ENCODE results near the gene TOX3.

DNA sequence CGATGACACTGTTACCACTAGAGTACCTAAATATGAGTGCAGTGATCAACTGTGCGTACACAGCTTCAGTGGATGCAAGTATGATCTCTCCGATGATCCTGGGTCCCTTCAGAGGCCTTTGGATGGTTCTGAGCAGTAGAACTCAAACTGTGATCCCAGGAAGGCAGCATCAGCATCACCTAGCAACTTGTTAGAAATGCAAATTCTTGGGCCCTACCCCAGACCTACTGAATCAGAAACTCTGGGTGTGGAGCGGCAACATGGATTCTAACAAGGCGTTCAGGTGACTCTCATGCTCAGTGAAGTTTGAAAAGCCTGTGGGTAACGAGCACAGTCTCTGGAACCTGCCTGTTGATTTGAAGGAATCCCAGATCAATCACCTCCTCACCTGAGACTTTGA is 25.4 kb downstream of the TOX3 start:
- TF ChIP-seq, protein P1, sequence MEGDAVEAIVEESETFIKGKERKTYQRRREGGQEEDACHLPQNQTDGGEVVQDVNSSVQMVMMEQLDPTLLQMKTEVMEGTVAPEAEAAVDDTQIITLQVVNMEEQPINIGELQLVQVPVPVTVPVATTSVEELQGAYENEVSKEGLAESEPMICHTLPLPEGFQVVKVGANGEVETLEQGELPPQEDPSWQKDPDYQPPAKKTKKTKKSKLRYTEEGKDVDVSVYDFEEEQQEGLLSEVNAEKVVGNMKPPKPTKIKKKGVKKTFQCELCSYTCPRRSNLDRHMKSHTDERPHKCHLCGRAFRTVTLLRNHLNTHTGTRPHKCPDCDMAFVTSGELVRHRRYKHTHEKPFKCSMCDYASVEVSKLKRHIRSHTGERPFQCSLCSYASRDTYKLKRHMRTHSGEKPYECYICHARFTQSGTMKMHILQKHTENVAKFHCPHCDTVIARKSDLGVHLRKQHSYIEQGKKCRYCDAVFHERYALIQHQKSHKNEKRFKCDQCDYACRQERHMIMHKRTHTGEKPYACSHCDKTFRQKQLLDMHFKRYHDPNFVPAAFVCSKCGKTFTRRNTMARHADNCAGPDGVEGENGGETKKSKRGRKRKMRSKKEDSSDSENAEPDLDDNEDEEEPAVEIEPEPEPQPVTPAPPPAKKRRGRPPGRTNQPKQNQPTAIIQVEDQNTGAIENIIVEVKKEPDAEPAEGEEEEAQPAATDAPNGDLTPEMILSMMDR (IDR thresholded peaks at IDR 0.05; ENCODE audit: poor library complexity, severe bottlenecking) = no peak
- TF ChIP-seq EP300 (conservative IDR thresholded peaks at IDR 0.05; ENCODE audit: poor library complexity, severe bottlenecking) = no peak
- no peak for TF ChIP-seq POLR2AphosphoS5 (IDR thresholded peaks at IDR 0.05)
- TF ChIP-seq RAD21 (conservative IDR thresholded peaks at IDR 0.05) = no peak
- TF ChIP-seq, protein P2, sequence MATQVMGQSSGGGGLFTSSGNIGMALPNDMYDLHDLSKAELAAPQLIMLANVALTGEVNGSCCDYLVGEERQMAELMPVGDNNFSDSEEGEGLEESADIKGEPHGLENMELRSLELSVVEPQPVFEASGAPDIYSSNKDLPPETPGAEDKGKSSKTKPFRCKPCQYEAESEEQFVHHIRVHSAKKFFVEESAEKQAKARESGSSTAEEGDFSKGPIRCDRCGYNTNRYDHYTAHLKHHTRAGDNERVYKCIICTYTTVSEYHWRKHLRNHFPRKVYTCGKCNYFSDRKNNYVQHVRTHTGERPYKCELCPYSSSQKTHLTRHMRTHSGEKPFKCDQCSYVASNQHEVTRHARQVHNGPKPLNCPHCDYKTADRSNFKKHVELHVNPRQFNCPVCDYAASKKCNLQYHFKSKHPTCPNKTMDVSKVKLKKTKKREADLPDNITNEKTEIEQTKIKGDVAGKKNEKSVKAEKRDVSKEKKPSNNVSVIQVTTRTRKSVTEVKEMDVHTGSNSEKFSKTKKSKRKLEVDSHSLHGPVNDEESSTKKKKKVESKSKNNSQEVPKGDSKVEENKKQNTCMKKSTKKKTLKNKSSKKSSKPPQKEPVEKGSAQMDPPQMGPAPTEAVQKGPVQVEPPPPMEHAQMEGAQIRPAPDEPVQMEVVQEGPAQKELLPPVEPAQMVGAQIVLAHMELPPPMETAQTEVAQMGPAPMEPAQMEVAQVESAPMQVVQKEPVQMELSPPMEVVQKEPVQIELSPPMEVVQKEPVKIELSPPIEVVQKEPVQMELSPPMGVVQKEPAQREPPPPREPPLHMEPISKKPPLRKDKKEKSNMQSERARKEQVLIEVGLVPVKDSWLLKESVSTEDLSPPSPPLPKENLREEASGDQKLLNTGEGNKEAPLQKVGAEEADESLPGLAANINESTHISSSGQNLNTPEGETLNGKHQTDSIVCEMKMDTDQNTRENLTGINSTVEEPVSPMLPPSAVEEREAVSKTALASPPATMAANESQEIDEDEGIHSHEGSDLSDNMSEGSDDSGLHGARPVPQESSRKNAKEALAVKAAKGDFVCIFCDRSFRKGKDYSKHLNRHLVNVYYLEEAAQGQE (IDR thresholded peaks at IDR 0.05; ENCODE audit: borderline replicate concordance) = no peak
- no peak for TF ChIP-seq SMC3 (conservative IDR thresholded peaks at IDR 0.05; ENCODE audit: poor library complexity)
- TF ChIP-seq EZH2 (IDR thresholded peaks at IDR 0.05; ENCODE audit: borderline replicate concordance, insufficient read depth, low read length, poor library complexity, severe bottlenecking) = no peak
